IMR-90 (cell line): ENCODE measurements around the gene LINGO1. TPM values are rescaled to one million over a fixed set of nuclear protein-coding genes. Genes with fewer than 3 reads are reported as not detected.

ENCODE experiments used
- ATAC-seq: fragments of 200-7000 bp; cut with Tn5 transposase; 2 replicates; pipeline ENCODE4 v1.9.1; 2020; ENCODE audit warnings: low read depth, mild to moderate bottlenecking, moderate library complexity
- BruUV-seq: library from RNA; stranded (reverse); fragments of 400-500 nt; replicated peaks from 2 replicates; lab custom pipeline; 2021; lab: Mats Ljungman, UMichigan
- CTCF ChIA-PET: fragments of 300-600 bp; formaldehyde crosslinking; extraction: SDS; loops from one replicate; lab custom pipeline; 2021; ENCODE audit warnings: antibody characterized with exemption; lab: Yijun Ruan, JAX
- POLR2A ChIA-PET: fragments of 300-600 bp; sonication (Branson Sonifier 250); formaldehyde crosslinking; loops from one replicate; lab custom pipeline; 2022; ENCODE audit warnings: antibody characterized with exemption; ENCODE audit not compliant: unreplicated experiment; lab: Charles Lee
- DNase-seq: peaks from one replicate; pipeline ENCODE4 v3.0.0; 2013
- H2AFZ ChIP-seq: replicated peaks from 2 replicates; pipeline ENCODE3; 2013; ENCODE audit warnings: low read length, mild to moderate bottlenecking; ENCODE audit not compliant: poor library complexity
- H2AK5ac ChIP-seq: 2 replicates; pipeline ENCODE4 v1.6.1; 2013; ENCODE audit warnings: low read depth, low read length, inconsistent platforms
- H2AK9ac ChIP-seq: replicated peaks from 2 replicates; pipeline ENCODE3; 2013; ENCODE audit warnings: mild to moderate bottlenecking, low read depth, low read length, moderate library complexity; ENCODE audit not compliant: poor library complexity
- H2BK120ac ChIP-seq: 2 replicates; pipeline ENCODE4 v1.6.1; 2013; ENCODE audit warnings: low read depth, low read length, inconsistent platforms
- H2BK15ac ChIP-seq: 3 replicates; pipeline ENCODE4 v1.6.1; 2013; ENCODE audit warnings: low read depth, low read length, inconsistent platforms
- H2BK20ac ChIP-seq: 2 replicates; pipeline ENCODE4 v1.6.1; 2013; ENCODE audit warnings: low read depth, mild to moderate bottlenecking, inconsistent platforms, low read length, moderate library complexity
- H2BK5ac ChIP-seq: 2 replicates; pipeline ENCODE4 v1.6.1; 2013; ENCODE audit warnings: mild to moderate bottlenecking, low read depth, low read length, inconsistent platforms; ENCODE audit not compliant: poor library complexity, severe bottlenecking
- H3K14ac ChIP-seq: replicated peaks from 2 replicates; pipeline ENCODE4 v1.6.1; 2013; ENCODE audit warnings: low read depth, low read length, inconsistent platforms
- H3K18ac ChIP-seq: 2 replicates; pipeline ENCODE4 v1.6.1; 2013; ENCODE audit warnings: low read depth, low read length, control low read depth
- H3K23ac ChIP-seq: 2 replicates; pipeline ENCODE4 v1.6.1; 2013; ENCODE audit warnings: low read depth, low read length, inconsistent platforms
- H3K27ac ChIP-seq: 2 replicates; pipeline ENCODE4 v1.5.1; 2013; ENCODE audit warnings: mild to moderate bottlenecking, control low read depth, low read length; ENCODE audit not compliant: insufficient read depth
- H3K27me3 ChIP-seq: 2 replicates; pipeline ENCODE4 v1.6.1; 2013; ENCODE audit warnings: low read length; ENCODE audit not compliant: control insufficient read depth, insufficient read depth
- H3K36me3 ChIP-seq: 2 replicates; pipeline ENCODE4 v1.6.1; 2013; ENCODE audit warnings: low read length, mixed read lengths; ENCODE audit not compliant: control insufficient read depth, insufficient read depth
- H3K4ac ChIP-seq: 2 replicates; pipeline ENCODE4 v1.6.1; 2013; ENCODE audit warnings: low read depth, low read length, inconsistent platforms
- H3K4me1 ChIP-seq: 2 replicates; pipeline ENCODE4 v1.6.1; 2013; ENCODE audit warnings: low read length, mixed read lengths; ENCODE audit not compliant: control insufficient read depth, insufficient read depth
- H3K4me2 ChIP-seq: 2 replicates; pipeline ENCODE4 v1.6.1; 2013; ENCODE audit warnings: low read depth, mild to moderate bottlenecking, control low read depth, low read length, moderate library complexity
- H3K4me3 ChIP-seq: 2 replicates; pipeline ENCODE4 v1.5.1; 2013; ENCODE audit warnings: low read depth, mild to moderate bottlenecking, control low read depth, low read length, moderate library complexity; ENCODE audit not compliant: insufficient read depth
- H3K56ac ChIP-seq: 2 replicates; pipeline ENCODE4 v1.6.1; 2013; ENCODE audit warnings: low read length, inconsistent platforms; ENCODE audit not compliant: insufficient read depth; ENCODE audit errors: extremely low read depth
- H3K79me1 ChIP-seq, 2 experiments: 2 replicates each; pipeline ENCODE4 v1.6.1; 2013; ENCODE audit warnings: low read length in 2 of 2, inconsistent platforms in 1 of 2, low read depth in 1 of 2
- H3K9ac ChIP-seq: 2 replicates; pipeline ENCODE4 v1.6.1; 2013; ENCODE audit warnings: low read depth, low read length, control low read depth
- H3K9me1 ChIP-seq: 2 replicates; pipeline ENCODE4 v1.6.1; 2013; ENCODE audit warnings: low read length, inconsistent platforms; ENCODE audit not compliant: insufficient read depth
- H3K9me3 ChIP-seq: 2 replicates; pipeline ENCODE4 v1.6.1; 2013; ENCODE audit warnings: low read length; ENCODE audit not compliant: control insufficient read depth, insufficient read depth
- H4K20me1 ChIP-seq: 2 replicates; pipeline ENCODE4 v1.6.1; 2013; ENCODE audit warnings: low read length, inconsistent platforms; ENCODE audit not compliant: insufficient read depth
- H4K5ac ChIP-seq: 2 replicates; pipeline ENCODE4 v1.6.1; 2013; ENCODE audit warnings: mild to moderate bottlenecking, low read depth, low read length, control low read depth
- H4K8ac ChIP-seq, 2 experiments: 2 replicates each; pipeline ENCODE4 v1.6.1; 2013; ENCODE audit warnings: low read depth in 2 of 2, low read length in 2 of 2, control low read depth in 1 of 2, inconsistent platforms in 1 of 2
- H4K91ac ChIP-seq: 2 replicates; pipeline ENCODE4 v1.6.1; 2013; ENCODE audit warnings: low read depth, low read length, inconsistent platforms; ENCODE audit not compliant: insufficient read depth
- CEBPB ChIP-seq: IDR thresholded peaks from 2 replicates; pipeline ENCODE4 v1.6.1; 2012; ENCODE audit warnings: low read depth, low read length, improper control_type of control experiment
- ELK1 ChIP-seq: fragments of 150-350 bp; IDR thresholded peaks from 2 replicates; pipeline ENCODE4 v1.6.1; 2016; ENCODE audit warnings: low read depth, mild to moderate bottlenecking, low read length, moderate library complexity, borderline replicate concordance
- MAFK ChIP-seq: IDR thresholded peaks from 2 replicates; pipeline ENCODE4 v1.6.1; 2012; ENCODE audit warnings: low read depth, low read length, improper control_type of control experiment
- MAZ ChIP-seq: IDR thresholded peaks from 2 replicates; pipeline ENCODE4 v1.6.1; 2012; ENCODE audit warnings: low read depth, mild to moderate bottlenecking, low read length, improper control_type of control experiment, moderate library complexity, borderline replicate concordance
- NFE2L2 ChIP-seq: fragments of 150-350 bp; IDR thresholded peaks from 2 replicates; pipeline ENCODE4 v1.6.1; 2016; ENCODE audit warnings: low read depth, mild to moderate bottlenecking, low read length
- POLR2A ChIP-seq: IDR thresholded peaks from 2 replicates; pipeline ENCODE4 v1.6.1; 2012; ENCODE audit warnings: mild to moderate bottlenecking, low read depth, low read length
- RCOR1 ChIP-seq: IDR thresholded peaks from 2 replicates; pipeline ENCODE4 v1.6.1; 2012; ENCODE audit warnings: mild to moderate bottlenecking, low read length, improper control_type of control experiment; ENCODE audit not compliant: insufficient replicate concordance
- RFX5 ChIP-seq: IDR thresholded peaks from 2 replicates; pipeline ENCODE4 v1.8.0; 2012; ENCODE audit warnings: low read depth, mild to moderate bottlenecking, low read length, moderate library complexity
- SMC3 ChIP-seq: fragments of 150-350 bp; IDR thresholded peaks from 2 replicates; pipeline ENCODE4 v1.6.1; 2016; ENCODE audit warnings: low read depth, mild to moderate bottlenecking, antibody characterized with exemption, low read length, moderate library complexity
- USF2 ChIP-seq: fragments of 150-350 bp; IDR thresholded peaks from 2 replicates; pipeline ENCODE4 v1.6.1; 2017; ENCODE audit warnings: mild to moderate bottlenecking, antibody characterized with exemption, low read length, low read depth
- WGBS, 2 experiments: methylation state at CpG; one replicate each; pipeline versions ENCODE4 v1.1.5 to v1.1.7; 2013; ENCODE audit warnings: missing lambda C conversion rate in 2 of 2; ENCODE audit not compliant: insufficient read length in 1 of 2; ENCODE audit errors: extremely low coverage in 2 of 2; 5-methylcytosine and 5-hydroxymethylcytosine counted together
- dilution Hi-C: fragments of 300-500 bp; cut with HindIII; formaldehyde crosslinking; loops from one replicate; pipeline ENCODE4 v1.14.3; 2018; ENCODE audit warnings: low sequenced_read_pairs; ENCODE audit not compliant: unreplicated experiment
- in situ Hi-C: fragments of 300-500 bp; cut with MboI; formaldehyde crosslinking; loops from 3 replicates; pipeline ENCODE4 v1.14.3; 2019; ENCODE audit warnings: low sequenced_read_pairs, inconsistent platforms, mixed read lengths
- intact Hi-C: fragments of 100-400 bp; cut with micrococcal nuclease; formaldehyde crosslinking; loops from 2 replicates; pipeline ENCODE4 v1.10.0; 2022
- polyA plus RNA-seq, 3 experiments: library from polyadenylated mRNA; depleted of rRNA; stranded (reverse); fragments of >200 nt; gene quantifications; 2 replicates each; pipeline ENCODE4 v1.2.3, GENCODE V29; 2012; ENCODE audit warnings: low replicate concordance in 1 of 3
- total RNA-seq: library from RNA; depleted of rRNA; stranded (reverse); fragments of >200 nt; gene quantifications from 2 replicates; pipeline ENCODE4 v1.2.3, GENCODE V29; 2012

The LINGO1 gene
- total and polyA plus RNA-seq, 2 of the 4 experiments (the other 2 are of a cell fraction) = 0.05 TPM; not detected in 1

- no peaks in the 10 kb centered on the region for H3K9me1 ChIP-seq
- intact Hi-C loops (no loop called here), dilution Hi-C loops (no loop called here), in situ Hi-C loops (no loop called here)
- H3K9ac ChIP-seq = no peak overlapping the region
- no CpG with 5 or more reads among the region's 4 CpGs for WGBS, 2 experiments
- no peak overlapping the region for H3K23ac ChIP-seq
- no peaks in the 10 kb centered on the region for H3K79me1 ChIP-seq
- no peaks in the 10 kb centered on the region for H3K36me3 ChIP-seq
- BruUV-seq = no TSS peak
- no peak overlapping the region for H2AK5ac ChIP-seq
- no peak overlapping the region for H3K4me3 ChIP-seq
- no peak overlapping the region for H2BK20ac ChIP-seq
- H3K14ac ChIP-seq = no peak overlapping the region
- no peak overlapping the region for H2BK120ac ChIP-seq
- H3K4me2 ChIP-seq = no peak overlapping the region
- no peak overlapping the region for H2AFZ ChIP-seq
- H2AK9ac ChIP-seq = peak overlapping the region; percentile 5
- peaks cover 70% of the 10 kb centered on the region for H3K27me3 ChIP-seq
- CTCF ChIA-PET = no interaction called here
- no peaks in the 10 kb centered on the region for H4K20me1 ChIP-seq
- H4K91ac ChIP-seq = no peak overlapping the region
- H3K18ac ChIP-seq = no peak overlapping the region
- TF ChIP-seq RCOR1 = no peak
- no peak for TF ChIP-seq SMC3
- no peak for TF ChIP-seq MAZ
- no peak for TF ChIP-seq CEBPB
- TF ChIP-seq NFE2L2 = no peak
- TF ChIP-seq ELK1 = no peak
- TF ChIP-seq USF2 = no peak
- TF ChIP-seq POLR2A = no peak
- TF ChIP-seq RFX5 = no peak
- TF ChIP-seq MAFK = no peak
- no peak overlapping the region for H3K27ac ChIP-seq
- H3K4me1 ChIP-seq = no peaks in the 10 kb centered on the region
- no peak overlapping the region for H2BK5ac ChIP-seq
- DNase-seq (no peak), ATAC-seq (no peak)
- no peak overlapping the region for H2BK15ac ChIP-seq
- no peak overlapping the region for H3K4ac ChIP-seq
- POLR2A ChIA-PET = no interaction called here
- H3K9me3 ChIP-seq = no peaks in the 10 kb centered on the region
- H4K8ac ChIP-seq = no peak overlapping the region
- H4K5ac ChIP-seq = no peak overlapping the region
- no peak overlapping the region for H3K56ac ChIP-seq
These were observed 11.6 kb downstream of the LINGO1 start for GRCh38 chr15:77620960-77621647.
